Erythroblast (primary cell): ENCODE results near the gene C1orf116.

Source experiments
- GATA1 ChIP-seq: IDR thresholded peaks from 2 replicates; pipeline ENCODE4 v1.6.1; 2011; ENCODE audit warnings: low read depth, mild to moderate bottlenecking, control low read depth, low read length, moderate library complexity
- POLR2A ChIP-seq: IDR thresholded peaks from 2 replicates; pipeline ENCODE4 v1.6.1; 2011; ENCODE audit warnings: mild to moderate bottlenecking, low read length

- no peak for TF ChIP-seq POLR2A
- TF ChIP-seq GATA1 = no peak
These were observed 63.5 kb downstream of the C1orf116 start for GRCh38 chr1:206969090-206969489.
